GM18870 (cell line): ENCODE measurements around the gene AK5.
"Not testable (repeated sequence)": the region's sequence is repeated elsewhere in the genome, so short reads cannot be mapped to it uniquely, and the experiment has no call there.

Experiments
- ATAC-seq: cut with Tn5 transposase; IDR thresholded peaks from one replicate; pipeline ENCODE4 v1.9.1; 2021; ENCODE audit warnings: moderate library complexity; ENCODE audit not compliant: unreplicated experiment

Gene AK5

DNA sequence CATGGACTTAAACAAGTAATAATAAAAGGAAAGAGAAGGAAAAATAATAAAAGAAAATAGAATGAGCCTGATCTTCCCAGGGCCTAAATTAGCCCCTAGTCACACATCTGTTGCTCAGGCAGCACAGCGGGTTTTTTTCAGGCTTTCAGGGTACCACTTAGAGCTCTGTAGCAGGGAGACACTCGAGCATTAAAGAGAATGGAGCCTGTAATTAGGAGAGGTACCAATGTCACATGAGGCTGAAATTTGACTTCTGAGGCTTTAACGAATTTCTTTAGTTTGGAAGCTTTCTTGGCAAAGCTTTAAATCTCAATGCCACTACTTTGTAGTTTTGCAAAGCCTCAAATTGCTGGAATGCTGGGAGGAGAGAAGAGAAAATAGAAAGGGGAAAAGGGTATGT is 116.3 kb downstream of the AK5 start:
- no peak for ATAC-seq

DNA sequence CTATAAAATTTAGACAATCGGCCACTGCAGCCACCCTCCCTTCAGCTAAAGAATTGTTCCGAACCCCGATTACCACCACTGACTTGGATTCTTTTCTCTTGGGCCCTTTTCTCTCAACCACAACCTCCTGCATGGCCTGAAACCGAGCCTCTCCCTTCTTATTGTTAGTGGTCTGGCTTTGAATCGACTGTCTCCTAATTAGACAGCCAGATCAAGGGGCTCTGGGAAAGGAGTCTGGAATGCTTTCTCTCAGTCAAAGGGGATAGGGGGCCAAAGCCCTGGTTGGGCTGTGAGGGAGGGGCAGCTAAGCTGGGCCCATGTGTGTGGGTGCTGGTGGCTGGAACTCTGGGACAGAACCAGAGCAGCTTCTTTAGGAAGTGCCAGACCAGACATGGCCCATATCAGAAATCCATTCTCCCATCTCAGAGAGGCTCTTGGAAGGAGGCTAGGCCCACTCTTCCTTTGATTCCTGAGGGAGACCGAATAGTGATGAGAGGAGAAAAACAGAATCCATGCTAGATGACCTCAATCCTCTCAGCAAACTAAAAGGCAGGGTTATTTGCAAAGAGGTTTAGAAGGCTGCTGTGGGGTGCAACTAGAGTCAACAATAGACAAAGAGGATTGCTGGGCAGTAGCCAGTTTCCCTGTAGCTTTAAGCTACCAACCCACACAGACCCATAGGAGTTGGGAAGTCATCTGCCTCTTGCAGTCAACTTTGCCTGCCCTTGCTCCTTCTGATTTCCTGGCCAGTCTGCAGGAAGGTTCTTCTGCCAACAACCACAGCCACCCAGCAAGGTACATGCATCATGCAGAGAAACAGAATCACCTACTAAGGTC is 117.6 kb downstream of the AK5 start:
- no peak for ATAC-seq

DNA sequence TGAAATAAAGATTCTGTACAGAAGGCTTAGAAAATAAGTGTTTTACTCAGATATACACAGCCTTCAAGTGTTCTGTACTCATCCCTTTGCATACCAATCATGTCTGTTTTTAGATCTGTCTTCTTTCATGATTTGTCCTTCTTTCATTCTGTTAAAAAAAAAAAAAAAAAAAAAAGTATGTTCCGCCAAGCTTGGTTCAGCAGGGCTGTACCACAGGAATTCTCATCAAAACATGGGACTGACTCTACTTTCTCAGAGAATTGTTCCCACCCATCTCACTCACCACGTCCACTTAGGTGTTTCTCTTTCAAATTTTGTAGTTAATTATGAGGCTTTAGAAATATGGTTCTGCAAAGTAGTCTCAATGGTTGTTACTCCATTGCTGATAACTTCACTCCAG is 119.0 kb downstream of the AK5 start:
- no peak for ATAC-seq

DNA sequence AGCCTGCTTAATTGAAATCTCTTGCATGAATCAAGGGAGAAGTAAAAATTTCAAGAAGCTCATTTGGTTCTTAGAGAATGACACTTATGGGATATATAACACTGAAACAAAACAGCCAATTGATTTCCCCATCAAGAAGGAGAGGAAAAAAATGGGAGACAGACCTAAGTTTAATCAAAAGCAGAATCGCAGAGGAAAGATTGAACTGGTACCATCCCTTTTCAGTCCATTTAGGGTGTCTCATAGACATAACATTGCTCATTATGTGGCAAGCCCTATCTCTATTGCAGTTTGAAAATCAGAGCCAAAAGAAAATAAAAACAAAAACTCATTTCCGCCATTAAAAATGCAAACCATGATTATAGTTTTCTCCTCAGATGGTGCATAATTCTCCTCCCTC is 119.6 kb downstream of the AK5 start:
- no peak for ATAC-seq

DNA sequence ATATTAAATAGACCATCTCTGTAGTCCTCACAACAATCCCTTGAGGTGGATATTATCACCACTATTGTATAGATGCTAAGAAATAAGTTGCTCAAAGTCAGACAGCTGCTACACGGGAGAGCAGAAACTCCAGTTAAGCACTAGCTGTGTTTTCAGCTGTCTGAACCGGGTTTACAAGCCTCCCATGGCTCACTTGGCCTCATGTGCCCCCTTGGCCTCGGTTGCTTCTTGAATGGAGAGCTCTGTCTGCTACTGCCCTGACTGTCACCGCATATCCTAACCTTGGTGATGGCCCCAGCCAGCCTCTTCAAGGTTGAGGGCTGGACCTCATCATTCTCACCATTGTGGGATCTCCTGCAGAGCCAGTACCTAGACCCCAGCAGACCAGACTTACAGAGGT is 123.4 kb downstream of the AK5 start:
- no peak for ATAC-seq

DNA sequence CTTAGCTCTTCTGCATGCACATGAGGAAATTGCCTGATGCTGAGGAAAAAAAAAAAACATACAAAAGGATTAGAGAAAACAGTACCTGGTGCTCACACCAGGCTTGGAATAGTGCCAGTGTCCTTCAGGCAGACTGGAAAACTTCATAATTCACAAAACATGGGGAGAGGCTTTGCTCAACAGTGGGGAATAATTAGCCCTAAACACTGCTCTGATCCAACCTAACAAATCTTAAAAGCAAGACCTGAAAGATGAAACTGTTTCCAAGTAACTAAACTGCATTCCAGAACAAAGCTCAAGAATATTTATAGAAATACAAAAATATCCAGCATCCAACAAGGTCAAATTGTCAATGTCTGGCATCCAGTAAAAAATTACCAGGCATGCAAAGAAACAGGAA is 124.8 kb downstream of the AK5 start:
- no peak for ATAC-seq

DNA sequence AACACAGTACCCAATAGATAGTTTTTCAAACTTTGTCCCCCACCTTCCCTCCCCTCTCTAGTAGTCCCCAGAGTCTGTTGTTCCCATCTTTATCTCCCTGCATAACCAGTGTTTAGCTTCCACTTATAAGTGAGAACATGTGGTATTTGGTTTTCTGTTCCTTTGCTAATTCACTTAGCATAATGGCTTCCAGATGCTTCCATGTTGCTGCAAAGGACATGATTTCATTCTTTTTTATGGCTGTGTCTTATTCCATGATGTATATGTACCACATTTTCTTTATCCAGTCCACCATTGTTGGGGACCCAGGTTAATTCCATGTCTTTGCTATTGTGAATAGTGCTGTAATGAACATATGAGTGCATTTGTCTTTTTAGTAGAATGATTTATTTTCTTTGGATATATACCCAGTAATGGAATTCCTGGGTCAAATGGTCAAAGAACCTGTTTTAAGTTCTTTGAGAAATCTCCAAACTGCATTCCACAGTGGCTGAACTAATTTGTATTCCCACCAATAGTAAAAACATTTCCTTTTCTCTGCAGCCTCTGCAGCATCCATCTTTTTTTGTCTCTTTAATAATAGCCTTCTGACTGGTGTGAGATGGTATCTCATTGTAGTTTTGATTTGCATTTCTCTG is 126.0 kb downstream of the AK5 start:
- ATAC-seq = no peak

DNA sequence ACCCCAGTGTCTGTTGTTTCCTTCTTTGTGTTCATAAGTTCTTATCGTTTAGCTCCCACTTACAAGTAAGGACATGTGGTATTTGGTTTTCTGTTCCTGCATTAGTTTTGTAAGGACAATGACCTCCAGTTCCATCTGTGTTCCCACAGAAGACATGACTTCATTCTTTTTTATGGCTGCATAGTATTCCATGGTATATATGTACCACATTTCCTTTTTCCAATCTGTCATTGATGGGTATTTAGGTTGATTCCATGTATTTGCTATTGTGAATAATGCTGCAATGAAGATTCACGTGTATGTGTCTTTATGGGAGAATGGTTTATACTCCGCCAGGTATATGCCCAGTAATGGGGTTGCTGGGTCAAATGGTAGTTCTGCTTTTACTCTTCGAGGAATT is 127.1 kb downstream of the AK5 start:
- not testable (repeated sequence) for ATAC-seq

DNA sequence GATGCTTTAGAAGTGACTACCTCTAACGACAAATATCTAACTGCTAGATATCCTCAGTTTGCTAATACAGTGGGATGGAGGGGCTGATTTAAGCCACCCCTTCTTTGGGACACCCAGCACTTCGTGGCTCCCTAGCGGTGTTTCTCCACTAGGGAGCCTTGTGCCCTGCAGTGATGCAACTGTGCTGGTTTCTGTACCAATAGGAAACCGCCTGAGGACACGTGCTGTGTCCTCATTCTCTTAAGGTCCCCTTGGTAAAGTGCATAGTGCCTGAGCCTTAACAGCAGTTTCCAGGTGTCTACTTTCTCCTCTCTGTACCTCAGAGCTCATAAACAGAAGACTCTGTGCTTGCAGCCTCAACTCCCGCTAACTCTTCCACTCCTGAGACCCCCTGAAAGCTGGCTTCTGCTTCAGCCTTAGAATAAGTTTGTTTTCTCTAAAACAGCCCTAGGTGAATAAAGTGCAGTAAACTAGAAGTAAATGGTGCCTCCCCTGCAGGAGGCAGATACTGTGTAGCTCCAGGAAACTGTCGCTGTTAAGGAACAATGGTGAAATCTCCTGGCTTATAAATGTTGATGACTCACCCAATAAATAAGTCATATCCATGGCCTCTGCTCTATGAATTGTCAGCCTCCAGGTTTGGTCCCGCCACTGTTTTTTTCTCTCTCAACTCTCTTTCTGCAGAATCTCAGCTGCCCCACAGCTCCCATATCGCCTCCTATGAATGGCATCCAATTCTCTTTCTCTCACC is 130.4 kb downstream of the AK5 start:
- no peak for ATAC-seq

DNA sequence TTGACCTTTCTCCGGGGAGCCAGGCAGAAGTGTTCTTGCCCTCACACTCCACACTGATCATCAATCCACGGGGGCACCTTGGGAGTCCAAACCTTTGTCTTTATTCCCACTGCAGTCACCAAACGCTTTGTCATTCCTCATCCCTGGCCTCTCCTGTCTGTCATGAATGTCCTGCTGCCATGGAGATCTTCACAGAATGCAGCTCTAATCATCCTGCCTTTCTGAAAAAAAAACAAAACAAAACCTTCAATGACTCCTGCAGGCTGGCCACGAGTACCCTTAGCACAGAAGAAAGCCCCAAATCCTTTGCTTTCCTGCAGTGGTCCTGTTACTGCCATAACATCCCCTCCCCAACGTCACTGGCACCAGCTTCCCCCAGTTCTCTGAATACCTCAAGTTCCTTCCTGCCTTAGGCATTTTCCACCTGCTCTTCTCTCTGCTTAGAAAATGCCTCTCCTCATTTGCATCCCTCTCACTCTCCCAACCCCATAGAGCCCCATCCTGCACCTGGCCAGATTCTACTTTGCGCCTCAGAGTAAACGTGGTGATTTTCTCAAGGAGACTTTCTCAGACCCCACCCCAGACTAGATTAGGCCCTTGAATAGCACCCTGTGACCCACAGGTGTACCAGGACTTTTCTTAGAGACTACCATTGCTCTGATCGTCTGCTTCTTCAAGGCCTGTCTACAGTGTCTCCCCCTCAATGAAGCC is 131.2 kb downstream of the AK5 start:
- ATAC-seq = peak; percentile 38

DNA sequence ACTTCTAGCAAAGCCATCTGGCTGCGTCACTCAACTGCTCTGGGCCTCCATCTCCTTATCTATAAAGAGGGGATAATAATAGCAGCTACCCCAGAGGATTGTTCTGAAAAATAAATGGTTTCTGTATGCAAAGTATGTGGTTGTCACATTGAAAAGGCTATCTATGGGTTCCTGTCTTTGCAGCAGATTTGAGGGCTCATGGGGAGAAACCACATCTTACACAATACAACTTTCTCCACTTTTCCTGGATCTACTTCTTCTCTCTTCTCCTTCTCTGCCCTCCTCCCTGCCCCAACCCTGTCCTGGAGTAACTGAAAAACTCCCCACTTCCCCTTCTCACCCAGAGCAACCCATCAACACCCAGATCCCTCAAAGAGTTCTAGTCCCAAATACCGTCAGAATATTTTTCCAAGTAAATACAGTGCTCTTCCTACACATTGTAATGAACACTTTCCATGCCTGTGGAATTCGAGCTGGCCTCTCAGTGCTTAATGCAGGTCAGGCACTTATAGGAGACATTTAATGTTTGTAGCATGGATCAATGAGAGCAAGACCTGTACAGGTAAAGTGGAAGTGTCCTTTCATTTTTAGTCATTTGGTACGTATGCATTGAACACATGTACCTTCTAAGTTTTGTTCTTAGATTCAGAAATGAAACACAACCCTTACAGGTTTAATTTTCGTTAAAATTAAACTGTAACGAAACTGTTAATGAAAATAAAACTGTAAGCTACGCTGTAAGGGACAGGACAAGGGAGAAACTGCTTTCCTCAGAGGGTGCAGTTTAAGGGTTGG is 131.9 kb downstream of the AK5 start:
- ATAC-seq = peak; percentile 88

DNA sequence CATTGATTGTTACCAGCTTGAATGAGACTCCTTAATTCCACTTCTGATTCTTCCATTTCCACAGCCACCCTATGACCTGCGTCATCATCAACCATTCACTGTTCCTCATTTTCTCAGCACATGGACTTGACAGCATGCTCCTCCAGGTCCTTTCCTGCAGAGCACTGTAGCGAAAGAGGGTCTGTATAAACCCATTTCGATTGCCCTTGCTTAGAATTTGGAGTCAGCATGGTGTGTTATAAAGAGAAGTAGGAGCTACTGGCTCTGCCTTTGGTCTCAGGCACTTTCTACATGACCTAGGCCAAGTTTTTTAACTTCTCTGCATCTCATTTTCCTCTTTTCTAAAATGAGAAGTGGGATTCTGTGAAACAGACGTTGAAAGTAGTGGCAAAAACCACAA is 133.8 kb downstream of the AK5 start:
- no peak for ATAC-seq

DNA sequence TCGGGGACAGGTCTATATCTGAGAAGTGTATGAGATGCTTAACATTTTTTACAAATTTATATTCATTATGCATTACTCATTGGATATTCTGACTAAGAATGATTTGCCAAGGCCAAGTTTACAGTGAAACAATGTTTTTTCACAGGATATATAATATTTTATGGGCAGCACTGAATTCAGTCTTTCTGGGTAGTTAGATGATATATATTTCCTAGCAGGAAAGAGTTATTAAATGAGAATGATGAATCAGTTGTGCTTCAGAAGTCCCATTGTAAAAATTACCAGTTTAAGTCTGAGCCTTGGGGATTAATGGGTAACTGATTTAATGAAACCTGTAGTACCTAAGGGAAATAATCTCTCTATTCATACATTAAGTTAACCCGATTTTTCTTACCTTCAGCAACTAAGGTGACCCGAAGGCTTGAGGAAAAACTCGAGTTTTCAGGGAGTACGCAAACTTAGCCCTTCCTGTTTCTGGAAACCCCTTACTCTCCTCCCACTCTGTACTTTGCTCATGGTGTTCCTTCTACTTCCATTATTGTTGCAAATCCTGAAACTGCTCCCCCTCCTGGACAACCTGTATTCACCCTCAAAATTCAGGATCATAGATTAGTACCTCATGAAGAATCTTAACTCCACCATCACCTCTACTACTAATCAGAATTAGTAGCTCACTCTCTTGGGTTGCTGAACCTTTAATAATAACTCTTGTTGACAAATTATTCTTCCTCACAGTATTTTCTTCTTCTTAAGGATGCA is 135.1 kb downstream of the AK5 start:
- ATAC-seq = no peak

DNA sequence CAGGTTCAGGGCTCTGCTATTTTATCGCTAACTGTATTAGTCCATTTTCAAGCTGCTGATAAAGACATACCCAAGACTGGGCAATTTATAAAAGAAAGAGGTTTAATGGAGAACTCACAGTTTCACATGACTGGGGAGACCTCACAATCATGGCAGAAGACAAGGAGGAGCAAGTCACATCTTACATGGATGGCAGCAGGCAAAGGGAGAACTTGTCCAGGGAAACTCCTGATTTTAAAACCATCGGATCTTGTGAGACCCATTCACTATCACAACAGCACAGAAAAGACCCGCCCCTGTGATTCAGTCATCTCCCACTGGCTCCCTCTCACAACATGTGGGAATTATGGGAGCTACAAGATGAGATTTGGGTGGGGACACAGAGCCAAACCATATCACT is 136.2 kb downstream of the AK5 start:
- not testable (repeated sequence) for ATAC-seq

DNA sequence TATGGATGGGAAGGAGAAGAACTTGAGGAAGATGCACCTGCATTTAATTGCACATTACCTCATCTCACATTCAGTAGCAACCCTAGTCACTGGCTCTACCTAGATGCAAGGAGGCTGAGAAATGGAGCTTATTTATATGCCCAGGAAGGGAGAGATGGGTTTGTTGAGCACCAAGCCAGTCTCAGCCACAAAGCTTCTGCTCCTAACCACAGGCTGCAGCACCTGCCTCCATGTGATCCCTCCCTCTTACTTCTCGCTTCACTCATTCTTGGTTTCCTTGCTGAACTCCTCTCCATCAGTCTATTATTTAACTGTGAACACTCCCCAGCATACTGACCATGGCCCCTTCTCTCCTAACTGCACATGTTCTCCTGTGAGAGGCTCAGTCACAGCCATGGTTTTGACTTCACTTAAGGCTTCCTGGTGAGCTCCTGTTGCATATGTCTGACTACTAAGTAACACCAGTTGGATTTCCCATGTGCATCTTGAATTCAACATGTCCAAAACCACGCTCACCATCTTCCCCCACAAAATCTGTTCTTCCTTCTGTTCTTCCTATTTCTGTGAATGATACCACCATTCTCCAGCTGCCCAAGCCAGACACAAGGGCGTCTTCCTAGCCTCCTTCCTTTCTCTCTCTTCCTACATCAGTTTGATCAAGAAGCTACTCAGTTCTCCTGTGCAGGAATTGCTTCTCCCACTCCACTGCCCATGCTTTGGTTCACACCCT is 139.8 kb downstream of the AK5 start:
- no peak for ATAC-seq

DNA sequence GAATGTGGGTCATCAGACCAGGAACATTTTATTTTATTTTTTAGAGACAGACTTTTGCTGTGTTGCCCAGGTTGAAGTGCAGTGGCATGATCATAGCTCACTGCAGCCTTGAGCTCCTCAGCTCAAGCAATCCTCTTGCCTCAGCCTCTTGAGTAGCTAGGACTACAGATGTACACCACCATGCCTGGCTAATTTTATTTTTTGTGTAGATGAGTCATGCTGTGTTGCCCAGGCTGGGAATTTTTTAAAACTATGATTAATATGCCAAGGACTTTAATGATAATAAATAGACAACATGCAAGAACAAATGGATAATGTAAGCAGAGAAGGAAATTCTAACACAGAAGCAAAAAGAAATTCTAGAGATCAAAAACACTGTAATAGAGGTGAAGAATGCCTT is 142.4 kb downstream of the AK5 start:
- ATAC-seq = no peak

DNA sequence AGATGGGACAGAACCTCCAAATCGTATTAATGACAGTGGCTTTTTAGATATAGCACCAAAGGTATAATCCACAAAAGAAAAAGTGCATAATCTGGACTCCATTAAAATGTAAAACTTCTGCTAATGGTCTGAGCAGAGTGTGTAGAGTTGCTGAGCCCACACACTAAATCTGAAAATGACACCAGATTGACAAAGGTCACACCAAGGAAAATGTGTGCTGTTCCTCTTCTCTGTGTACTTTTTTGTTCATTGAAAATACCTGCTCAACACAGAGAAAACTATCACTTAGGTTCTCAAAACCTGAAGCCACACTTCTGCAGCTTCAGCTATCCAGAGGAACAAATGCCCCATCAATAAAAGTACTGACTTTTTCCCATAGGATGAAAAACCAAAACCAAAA is 146.2 kb downstream of the AK5 start:
- ATAC-seq = no peak

DNA sequence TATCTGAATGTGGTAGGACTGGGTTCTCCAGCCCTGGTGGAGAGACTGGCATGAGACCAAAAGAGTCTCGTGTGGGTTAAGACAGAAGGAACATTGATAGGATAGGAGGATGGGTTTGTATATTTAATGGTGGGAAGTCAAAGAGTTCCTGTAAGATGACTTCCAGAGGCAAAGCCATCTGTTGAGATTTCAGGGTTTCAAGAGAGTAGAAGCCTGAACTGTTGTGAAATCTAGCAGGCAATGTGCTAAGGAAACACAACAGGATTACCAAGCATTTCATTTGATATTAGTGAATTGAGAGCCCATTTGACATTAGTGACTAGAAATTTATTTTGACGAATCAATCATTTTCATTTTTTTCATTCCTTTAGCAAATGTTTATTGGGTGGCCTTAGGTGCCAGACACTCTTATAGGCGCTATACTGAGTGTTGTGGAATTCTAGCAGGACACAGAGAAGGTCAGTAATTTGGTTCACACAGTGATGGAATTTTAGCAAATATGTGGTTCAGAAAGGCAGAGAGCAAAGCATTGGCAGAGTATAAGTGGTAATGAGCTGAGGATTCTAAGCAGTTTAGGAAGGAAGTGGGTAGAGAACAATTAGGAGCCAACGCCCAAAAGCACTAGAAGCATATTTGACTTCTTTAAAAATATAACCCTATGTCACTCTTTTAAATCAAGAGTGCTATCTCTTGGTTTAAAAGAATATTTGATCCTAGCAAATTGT is 149.3 kb downstream of the AK5 start:
- ATAC-seq = no peak
